Measurements from ENCODE around the gene LRATD1.
"Not testable (repeated sequence)": the region's sequence is repeated elsewhere in the genome, so short reads cannot be mapped to it uniquely, and the experiment has no call there.

Gene LRATD1

DNA sequence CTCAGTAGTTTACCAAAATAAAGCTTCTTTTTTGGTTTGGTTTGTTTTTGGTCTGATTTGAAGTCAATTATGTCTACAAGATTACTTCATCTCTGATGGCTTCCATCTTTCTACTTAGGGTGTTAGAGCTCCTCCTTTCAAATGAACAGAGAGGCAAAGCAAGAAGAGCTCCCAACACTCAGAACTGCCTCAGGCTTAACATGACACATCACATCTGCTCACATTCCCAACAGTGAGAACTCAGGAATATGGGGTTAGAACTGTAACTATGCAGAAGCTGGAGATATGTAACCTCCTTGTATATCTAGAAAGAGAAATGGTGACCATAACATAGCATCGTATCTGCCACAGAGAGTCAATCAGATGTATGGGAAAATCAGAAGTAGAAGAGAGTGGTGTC, 11.4 kb upstream of the LRATD1 start:
- H3K9me3 Mint-ChIP-seq, result no peaks in the 10 kb centered on the region
- H3K4me3 Mint-ChIP-seq, result no peak overlapping the region
- no peaks in the 10 kb centered on the region for H3K36me3 Mint-ChIP-seq (ENCODE audit: low read depth)
- H3K4me1 Mint-ChIP-seq (ENCODE audit: low read depth), result no peaks in the 10 kb centered on the region
- DNase-seq (ENCODE audit: low spot score), result no peak
- H3K27me3 Mint-ChIP-seq (ENCODE audit: low read depth), result no peaks in the 10 kb centered on the region
- H3K27ac Mint-ChIP-seq, result no peak overlapping the region

DNA sequence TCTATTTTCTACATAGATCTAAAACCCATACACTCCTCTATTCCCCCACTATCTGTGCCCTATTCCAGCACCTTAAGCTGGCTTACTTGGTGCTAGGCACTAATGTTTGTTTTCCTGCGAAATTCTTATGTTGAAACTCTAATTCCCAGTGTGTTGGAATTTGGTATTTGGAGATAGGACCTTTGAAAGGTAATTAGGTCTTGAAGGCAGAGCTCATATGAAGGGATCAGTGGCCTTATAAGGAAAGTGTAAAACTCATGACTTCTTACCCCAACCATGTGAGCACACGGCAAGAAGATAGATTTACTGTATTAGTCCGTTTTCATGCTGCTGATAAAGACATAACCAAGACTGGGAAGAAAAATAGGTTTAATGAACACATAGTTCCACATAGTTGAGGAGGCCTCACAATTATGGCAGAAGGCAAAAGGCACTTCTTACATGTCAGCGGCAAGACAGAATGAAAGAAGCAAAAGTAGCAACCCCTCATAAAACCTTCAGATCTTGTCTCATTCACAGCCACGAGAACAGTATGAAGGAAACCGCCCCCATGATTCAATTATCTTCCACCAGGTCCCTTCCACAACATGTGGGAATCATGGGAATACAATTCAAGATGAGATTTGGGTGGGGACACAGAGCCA, 10.5 kb upstream of the LRATD1 start:
- H3K4me3 Mint-ChIP-seq, result no peak overlapping the region
- H3K9me3 Mint-ChIP-seq, result no peaks in the 10 kb centered on the region
- H3K36me3 Mint-ChIP-seq (ENCODE audit: low read depth), result no peaks in the 10 kb centered on the region
- no peaks in the 10 kb centered on the region for H3K27me3 Mint-ChIP-seq (ENCODE audit: low read depth)
- H3K27ac Mint-ChIP-seq, result no peak overlapping the region
- no peaks in the 10 kb centered on the region for H3K4me1 Mint-ChIP-seq (ENCODE audit: low read depth)
- no peak for DNase-seq (ENCODE audit: low spot score)

- not testable (repeated sequence) for DNase-seq (ENCODE audit: low spot score); H3K27ac Mint-ChIP-seq; H3K36me3 Mint-ChIP-seq (ENCODE audit: low read depth); H3K4me3 Mint-ChIP-seq; H3K9me3 Mint-ChIP-seq; H3K4me1 Mint-ChIP-seq (ENCODE audit: low read depth); H3K27me3 Mint-ChIP-seq (ENCODE audit: low read depth)
These were observed 10.0 kb upstream of the LRATD1 start for GRCh38 chr2:14622550-14622939.

DNA sequence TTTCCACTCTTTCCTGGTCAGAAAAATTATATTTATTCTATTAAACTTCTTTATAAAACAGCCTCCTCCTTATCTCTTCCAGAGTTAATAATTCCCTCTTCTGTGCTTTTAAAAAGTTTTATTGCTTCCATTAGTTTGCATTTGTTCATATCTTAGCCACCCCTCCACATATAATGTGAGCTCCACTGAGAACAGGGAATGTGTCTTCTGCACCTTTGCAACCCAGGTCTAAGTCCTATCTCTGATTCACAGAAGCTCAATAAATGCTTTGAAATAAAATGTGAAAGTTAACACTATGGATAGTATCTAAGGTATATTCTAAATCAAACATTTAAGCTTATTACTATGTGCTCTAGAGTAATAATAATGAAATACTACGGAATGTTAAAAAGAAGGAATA, 9.3 kb upstream of the LRATD1 start:
- Mint-ChIP-seq H3K4me3 (no peak overlapping the region), H3K27ac (no peak overlapping the region), H3K27me3 (ENCODE audit: low read depth) (no peaks in the 10 kb centered on the region), H3K4me1 (ENCODE audit: low read depth) (no peaks in the 10 kb centered on the region), H3K36me3 (ENCODE audit: low read depth) (no peaks in the 10 kb centered on the region), H3K9me3 (no peaks in the 10 kb centered on the region)
- DNase-seq (ENCODE audit: low spot score), result no peak

- Mint-ChIP-seq H3K27ac (no peak overlapping the region), H3K4me3 (no peak overlapping the region), H3K4me1 (ENCODE audit: low read depth) (no peaks in the 10 kb centered on the region), H3K36me3 (ENCODE audit: low read depth) (no peaks in the 10 kb centered on the region), H3K27me3 (ENCODE audit: low read depth) (peaks cover 19% of the 10 kb centered on the region), H3K9me3 (no peaks in the 10 kb centered on the region)
- DNase-seq (ENCODE audit: low spot score), result no peak
These were observed 5.6 kb upstream of the LRATD1 start for GRCh38 chr2:14626873-14627272.

- no peak overlapping the region for H3K4me3 Mint-ChIP-seq
- no peak for DNase-seq (ENCODE audit: low spot score)
- H3K36me3 Mint-ChIP-seq (ENCODE audit: low read depth), result no peaks in the 10 kb centered on the region
- H3K4me1 Mint-ChIP-seq (ENCODE audit: low read depth), result no peaks in the 10 kb centered on the region
- no peak overlapping the region for H3K27ac Mint-ChIP-seq
- H3K27me3 Mint-ChIP-seq (ENCODE audit: low read depth), result peaks cover 32% of the 10 kb centered on the region
- no peaks in the 10 kb centered on the region for H3K9me3 Mint-ChIP-seq
These were observed 3.6 kb upstream of the LRATD1 start for GRCh38 chr2:14628901-14629300.

GRCh38 chr2:14631406-14632040, 994 bp upstream of the LRATD1 start:
- H3K36me3 Mint-ChIP-seq (ENCODE audit: low read depth), result no peaks in the 10 kb centered on the region
- H3K27ac Mint-ChIP-seq, result peak overlapping the region; percentile 31
- H3K4me1 Mint-ChIP-seq (ENCODE audit: low read depth), result no peaks in the 10 kb centered on the region
- H3K4me3 Mint-ChIP-seq, result no peak overlapping the region
- peaks cover 53% of the 10 kb centered on the region for H3K27me3 Mint-ChIP-seq (ENCODE audit: low read depth)
- no peaks in the 10 kb centered on the region for H3K9me3 Mint-ChIP-seq
- DNase-seq (ENCODE audit: low spot score), result no peak

GRCh38 chr2:14633061-14633460, 544 bp downstream of the LRATD1 start:
- Mint-ChIP-seq H3K4me1 (ENCODE audit: low read depth) (no peaks in the 10 kb centered on the region), H3K27ac (no peak overlapping the region), H3K4me3 (no peak overlapping the region), H3K9me3 (no peaks in the 10 kb centered on the region), H3K36me3 (ENCODE audit: low read depth) (no peaks in the 10 kb centered on the region), H3K27me3 (ENCODE audit: low read depth) (peaks cover 61% of the 10 kb centered on the region)
- no peak for DNase-seq (ENCODE audit: low spot score)

DNA sequence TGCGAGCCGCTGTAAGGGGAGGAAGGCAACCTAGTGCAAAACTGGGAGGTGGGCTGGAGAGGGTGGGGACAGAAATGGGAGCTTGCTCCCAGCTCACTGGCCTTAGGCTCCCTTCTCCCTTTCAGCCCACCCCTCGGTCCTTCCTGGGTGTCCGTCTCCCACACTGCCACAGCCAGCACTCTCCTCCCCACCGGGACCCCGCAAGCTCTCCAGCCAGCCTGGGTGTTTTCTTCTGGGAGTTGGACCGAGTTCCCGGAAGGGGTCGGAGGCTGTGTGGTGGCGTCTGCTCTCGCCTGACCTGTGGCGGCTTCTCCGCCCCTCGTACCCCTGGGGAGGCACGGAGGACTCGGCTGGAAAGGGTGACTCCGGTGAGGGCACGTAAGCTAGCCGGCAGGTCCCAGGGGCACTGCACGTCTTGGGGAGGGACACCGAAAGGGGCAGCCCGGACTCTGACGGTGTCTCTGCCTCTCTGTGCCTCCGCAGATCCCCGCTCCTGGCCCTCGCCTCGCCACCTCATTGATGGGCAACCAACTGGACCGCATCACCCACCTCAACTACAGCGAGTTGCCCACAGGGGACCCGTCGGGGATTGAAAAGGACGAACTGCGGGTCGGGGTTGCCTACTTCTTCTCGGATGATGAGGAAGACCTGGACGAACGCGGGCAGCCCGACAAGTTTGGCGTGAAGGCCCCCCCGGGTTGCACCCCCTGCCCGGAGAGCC, 1.1 kb downstream of the LRATD1 start:
- H3K27ac Mint-ChIP-seq, result no peak overlapping the region
- no peaks in the 10 kb centered on the region for H3K36me3 Mint-ChIP-seq (ENCODE audit: low read depth)
- no peaks in the 10 kb centered on the region for H3K4me1 Mint-ChIP-seq (ENCODE audit: low read depth)
- peaks cover 61% of the 10 kb centered on the region for H3K27me3 Mint-ChIP-seq (ENCODE audit: low read depth)
- no peaks in the 10 kb centered on the region for H3K9me3 Mint-ChIP-seq
- no peak for DNase-seq (ENCODE audit: low spot score)
- H3K4me3 Mint-ChIP-seq, result no peak overlapping the region

DNA sequence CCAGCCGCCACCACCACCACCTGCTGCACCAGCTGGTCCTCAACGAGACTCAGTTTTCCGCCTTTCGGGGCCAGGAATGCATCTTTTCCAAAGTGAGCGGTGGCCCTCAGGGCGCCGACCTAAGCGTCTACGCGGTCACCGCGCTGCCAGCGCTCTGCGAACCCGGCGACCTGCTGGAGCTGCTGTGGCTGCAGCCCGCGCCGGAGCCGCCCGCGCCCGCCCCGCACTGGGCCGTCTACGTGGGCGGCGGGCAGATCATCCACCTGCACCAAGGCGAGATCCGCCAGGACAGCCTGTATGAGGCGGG, 1.6 kb downstream of the LRATD1 start:
- H3K4me1 Mint-ChIP-seq (ENCODE audit: low read depth), result no peaks in the 10 kb centered on the region
- H3K27ac Mint-ChIP-seq, result no peak overlapping the region
- no peak overlapping the region for H3K4me3 Mint-ChIP-seq
- no peaks in the 10 kb centered on the region for H3K36me3 Mint-ChIP-seq (ENCODE audit: low read depth)
- no peak for DNase-seq (ENCODE audit: low spot score)
- H3K9me3 Mint-ChIP-seq, result no peaks in the 10 kb centered on the region
- peaks cover 61% of the 10 kb centered on the region for H3K27me3 Mint-ChIP-seq (ENCODE audit: low read depth)

GRCh38 chr2:14634489-14635390, 2.2 kb downstream of the LRATD1 start:
- Mint-ChIP-seq H3K4me3 (no peak overlapping the region), H3K27me3 (ENCODE audit: low read depth) (peaks cover 61% of the 10 kb centered on the region), H3K27ac (no peak overlapping the region), H3K9me3 (no peaks in the 10 kb centered on the region), H3K36me3 (ENCODE audit: low read depth) (no peaks in the 10 kb centered on the region), H3K4me1 (ENCODE audit: low read depth) (no peaks in the 10 kb centered on the region)
- no peak for DNase-seq (ENCODE audit: low spot score)

DNA sequence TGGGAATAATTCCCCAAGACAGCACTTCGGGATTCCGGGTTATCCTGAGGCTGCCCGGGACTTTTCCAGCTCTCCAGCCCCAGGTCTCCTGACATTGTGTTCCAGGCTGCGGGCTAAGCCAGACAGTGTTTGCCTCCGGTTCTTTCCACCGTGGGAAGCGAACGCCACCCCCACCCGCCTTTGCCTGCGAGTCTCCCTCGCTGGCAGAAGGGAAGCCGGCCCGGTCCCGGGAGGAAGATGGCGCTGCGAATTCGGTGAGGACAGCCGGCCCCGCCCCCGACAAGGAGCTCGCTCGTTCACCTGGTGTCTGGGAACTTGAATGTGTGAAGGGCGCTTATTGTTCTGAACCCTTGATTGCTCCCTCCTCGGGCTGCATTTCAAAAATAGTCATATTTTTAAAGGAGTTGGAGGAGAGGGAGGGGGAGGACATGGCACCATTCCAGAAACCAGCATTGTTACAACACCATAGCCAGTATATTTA, 2.9 kb downstream of the LRATD1 start:
- no peak for DNase-seq (ENCODE audit: low spot score)
- no peaks in the 10 kb centered on the region for H3K36me3 Mint-ChIP-seq (ENCODE audit: low read depth)
- H3K27ac Mint-ChIP-seq, result no peak overlapping the region
- H3K4me3 Mint-ChIP-seq, result no peak overlapping the region
- H3K9me3 Mint-ChIP-seq, result no peaks in the 10 kb centered on the region
- no peaks in the 10 kb centered on the region for H3K4me1 Mint-ChIP-seq (ENCODE audit: low read depth)
- H3K27me3 Mint-ChIP-seq (ENCODE audit: low read depth), result peaks cover 55% of the 10 kb centered on the region

DNA sequence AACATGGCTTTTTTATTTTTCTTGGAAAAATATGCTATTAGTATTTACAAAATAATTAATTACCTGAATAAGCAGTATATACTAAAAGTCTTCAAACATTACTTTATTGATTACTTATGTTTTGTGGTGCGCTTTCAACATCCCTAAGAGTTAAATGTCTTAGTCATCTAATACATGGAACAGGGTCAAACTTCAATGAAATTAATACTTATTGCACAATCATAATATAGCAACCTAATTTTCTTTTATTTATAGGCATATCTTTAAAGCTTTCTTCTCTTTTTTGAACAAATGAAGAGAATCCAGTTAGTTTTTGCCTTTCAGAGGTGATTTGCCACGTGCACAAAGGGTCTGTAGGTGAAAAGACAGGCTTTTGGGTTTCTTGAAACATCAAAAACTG, 6.0 kb downstream of the LRATD1 start:
- no peak for DNase-seq (ENCODE audit: low spot score)

DNA sequence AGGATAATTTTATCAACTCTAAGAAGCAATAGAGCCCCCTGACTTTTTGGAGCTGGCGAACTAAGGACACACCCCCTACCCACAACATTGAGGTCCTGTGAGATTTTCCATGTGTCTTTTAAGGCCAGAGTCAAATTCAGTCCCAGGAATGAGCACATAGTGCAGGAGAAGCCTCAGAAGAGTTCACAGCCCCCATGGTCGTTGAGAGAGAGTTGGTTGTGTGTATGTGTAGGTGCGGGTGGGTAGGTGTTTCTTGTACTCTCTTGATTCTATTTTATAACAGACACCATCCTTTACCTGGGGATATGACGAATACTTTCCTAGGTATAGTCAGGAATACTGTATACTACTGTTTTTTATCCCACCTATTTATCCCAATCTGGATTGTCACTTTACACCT, 8.6 kb downstream of the LRATD1 start:
- Mint-ChIP-seq H3K36me3 (ENCODE audit: low read depth) (no peaks in the 10 kb centered on the region), H3K9me3 (no peaks in the 10 kb centered on the region), H3K4me3 (no peak overlapping the region), H3K27me3 (ENCODE audit: low read depth) (peaks cover 12% of the 10 kb centered on the region), H3K27ac (no peak overlapping the region), H3K4me1 (ENCODE audit: low read depth) (no peaks in the 10 kb centered on the region)
- no peak for DNase-seq (ENCODE audit: low spot score)

More for the DNA sequence above, 6.0 kb downstream of the LRATD1 start:
- Mint-ChIP-seq H3K27ac (no peak overlapping the region), H3K9me3 (no peaks in the 10 kb centered on the region), H3K4me3 (no peak overlapping the region), H3K27me3 (ENCODE audit: low read depth) (peaks cover 33% of the 10 kb centered on the region), H3K36me3 (ENCODE audit: low read depth) (no peaks in the 10 kb centered on the region), H3K4me1 (ENCODE audit: low read depth) (no peaks in the 10 kb centered on the region)

All from T-helper 2 cell treated with Interferon-gamma antibody and Interleukin-4, amounts not matched to agents 5 μg/mL and 100 μg/mL, for 36 hours (primary cell).